AG09319 (cell line): Measurements from ENCODE around the gene GCHFR.

Experiments
- DNase-seq: peaks from one replicate; pipeline ENCODE4 v3.0.0-alpha.2; 2010; ENCODE audit warnings: low read depth; ENCODE audit errors: extremely low read depth
- CTCF ChIP-seq: IDR thresholded peaks from 2 replicates; pipeline ENCODE4 v1.5.1; 2011; ENCODE audit warnings: low read depth, mild to moderate bottlenecking, inconsistent platforms, low read length, moderate library complexity

The GCHFR gene

GRCh38 chr15:40744815-40745152 is 19.1 kb upstream of the GCHFR start:
- no peak for DNase-seq
- TF ChIP-seq CTCF: no peak

- TF ChIP-seq CTCF: no peak
- no peak for DNase-seq
Measured at GRCh38 chr15:40746916-40747418, 16.9 kb upstream of the GCHFR start.

GRCh38 chr15:40747685-40748631 is 15.9 kb upstream of the GCHFR start:
- DNase-seq: no peak

GRCh38 chr15:40749151-40749630 is 14.7 kb upstream of the GCHFR start:
- TF ChIP-seq CTCF: no peak
- no peak for DNase-seq

More at GRCh38 chr15:40747685-40748631, 15.9 kb upstream of the GCHFR start:
- TF ChIP-seq CTCF: no peak

- no peak for TF ChIP-seq CTCF
- no peak for DNase-seq
Measured at GRCh38 chr15:40750885-40751284, 13.0 kb upstream of the GCHFR start.

GRCh38 chr15:40751745-40752144 is 12.1 kb upstream of the GCHFR start:
- no peak for TF ChIP-seq CTCF
- DNase-seq: no peak

- no peak for TF ChIP-seq CTCF
- no peak for DNase-seq
Measured at GRCh38 chr15:40754574-40754882, 9.3 kb upstream of the GCHFR start.
